Bladder microvascular endothelial cell (primary cell): ENCODE data around the gene FCRLB. TPM values are rescaled to one million over a fixed set of nuclear protein-coding genes. Genes with fewer than 3 reads are reported as not detected.

Source experiments
- total RNA-seq: library from RNA; depleted of rRNA; stranded (reverse); fragments of >200 nt; gene quantifications from 2 replicates; pipeline ENCODE4 v1.2.3, GENCODE V29; 2014

Gene FCRLB
- 0.19 and 0.97 TPM in 2 replicates for total RNA-seq

DNA sequence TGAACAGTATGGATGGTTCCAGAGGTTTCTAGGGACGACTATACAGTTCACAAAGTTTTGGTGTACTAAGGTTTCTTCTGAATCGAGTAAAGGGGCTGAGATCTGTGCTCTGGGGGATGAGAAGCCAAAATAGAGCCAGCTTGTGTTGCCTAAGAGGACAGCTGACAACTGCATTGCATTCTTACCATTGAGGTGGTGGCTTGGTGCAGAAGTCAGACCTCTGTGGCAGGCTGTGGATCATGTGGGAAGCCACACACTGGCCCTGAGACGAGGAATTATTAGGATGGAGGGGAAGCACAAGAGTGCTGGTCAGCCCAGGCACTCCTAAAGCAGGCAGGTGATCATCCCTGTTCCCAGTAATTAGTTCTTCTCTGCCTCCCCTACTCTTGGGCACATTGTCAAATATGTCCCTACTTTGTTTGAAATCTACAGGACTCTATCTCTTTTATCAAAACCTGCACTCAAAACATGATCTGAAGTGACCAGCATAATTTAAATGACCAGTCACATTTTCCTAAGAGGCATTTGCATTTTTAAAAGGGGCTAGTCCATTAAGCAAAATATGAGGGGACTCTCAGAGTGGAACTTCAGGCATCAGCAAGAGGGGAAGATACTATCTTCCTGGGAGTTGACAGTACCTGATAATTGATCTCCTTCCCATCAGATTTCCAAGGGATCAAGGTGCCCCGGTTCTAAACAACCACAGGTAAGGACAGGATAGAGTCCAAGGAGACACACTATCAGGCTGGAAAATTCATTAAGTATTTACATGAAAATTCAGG lies at the start of gene FCRLB:
Gene FCRLB, plus strand, starts transcription at position 589 of the 782 bp plus-strand sequence. CDS start 1,129 bp downstream, outside the sequence.

DNA sequence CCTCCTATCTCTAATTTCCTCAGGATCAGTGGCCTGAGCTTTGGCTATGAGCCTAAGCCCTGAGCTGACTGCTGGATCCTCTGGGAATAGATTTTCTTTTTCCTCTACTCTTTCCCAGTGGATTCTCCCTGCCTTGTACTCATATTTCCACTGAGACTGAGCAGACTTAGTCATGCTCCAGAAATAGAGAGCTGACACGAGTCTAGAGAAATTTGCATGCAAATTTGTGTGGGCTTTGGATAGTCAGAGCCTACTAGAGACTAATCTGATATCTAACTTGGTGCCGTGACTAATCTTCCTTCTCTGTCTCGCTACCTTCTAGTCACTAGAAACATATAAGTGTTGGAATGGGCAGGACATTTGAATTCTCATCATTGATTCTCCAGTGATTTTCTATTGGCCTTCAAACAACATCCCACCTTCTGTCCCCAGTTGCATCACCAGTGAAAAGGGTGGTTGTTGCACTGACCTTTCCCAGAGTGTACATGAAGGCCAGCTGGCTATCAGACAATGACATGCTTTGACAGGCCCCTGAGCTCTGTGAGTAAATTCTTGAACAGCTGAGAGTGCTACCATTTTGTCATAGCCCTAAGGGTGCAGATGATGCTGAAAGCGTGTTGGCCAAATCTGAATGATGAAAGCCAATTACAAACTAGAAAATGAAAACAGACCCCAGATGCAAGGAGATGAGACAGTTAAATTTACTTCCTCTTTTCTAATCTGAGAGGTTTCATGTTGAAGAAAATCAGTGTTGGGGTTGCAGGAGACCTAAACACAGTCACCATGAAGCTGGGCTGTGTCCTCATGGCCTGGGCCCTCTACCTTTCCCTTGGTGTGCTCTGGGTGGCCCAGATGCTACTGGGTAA lies 14.6 kb upstream of the FCRLB start, which contains the start of gene FCRLA:
Gene FCRLA, plus strand, starts transcription at position 748 of the 866 bp plus-strand sequence. Its CDS starts 36 bp downstream, at position 784.

DNA sequence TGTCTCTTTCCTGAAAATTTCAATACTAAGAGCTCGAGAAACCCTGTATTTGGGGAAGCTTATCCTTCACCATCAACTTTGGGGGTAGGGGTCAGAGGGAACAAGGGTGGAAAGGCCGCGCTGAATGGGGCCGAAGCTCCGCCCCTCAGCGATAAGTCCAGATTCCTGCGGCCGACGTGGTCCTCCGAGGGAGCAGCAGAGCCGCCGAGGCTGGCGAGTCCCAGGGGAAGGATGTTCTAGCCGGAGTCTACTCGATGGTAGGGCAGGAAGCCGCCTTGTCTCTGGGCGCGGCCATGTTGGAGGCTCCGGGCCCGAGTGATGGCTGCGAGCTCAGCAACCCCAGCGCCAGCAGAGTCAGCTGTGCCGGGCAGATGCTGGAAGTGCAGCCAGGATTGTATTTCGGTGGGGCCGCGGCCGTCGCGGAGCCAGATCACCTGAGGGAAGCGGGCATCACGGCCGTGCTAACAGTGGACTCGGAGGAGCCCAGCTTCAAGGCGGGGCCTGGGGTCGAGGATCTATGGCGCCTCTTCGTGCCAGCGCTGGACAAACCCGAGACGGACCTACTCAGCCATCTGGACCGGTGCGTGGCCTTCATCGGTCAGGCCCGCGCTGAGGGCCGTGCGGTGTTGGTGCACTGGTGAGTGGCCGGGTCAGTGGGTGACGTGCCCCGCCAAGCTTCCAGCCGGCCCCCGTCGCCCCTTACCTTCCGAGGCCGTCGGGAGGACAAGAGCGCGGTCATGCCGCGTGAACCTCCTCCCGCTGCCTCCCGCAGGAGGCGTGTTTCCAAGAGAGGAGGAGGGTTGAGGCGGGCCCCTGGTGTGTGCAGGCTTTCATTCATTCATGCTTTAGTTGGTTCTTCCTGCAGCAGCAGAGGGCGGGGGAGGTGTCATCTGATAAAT lies 28.4 kb downstream of the FCRLB start, which contains the start of gene DUSP12:
Gene DUSP12, plus strand, starts transcription at position 278 of the 899 bp plus-strand sequence. Its CDS starts 16 bp downstream, at position 294.

DNA sequence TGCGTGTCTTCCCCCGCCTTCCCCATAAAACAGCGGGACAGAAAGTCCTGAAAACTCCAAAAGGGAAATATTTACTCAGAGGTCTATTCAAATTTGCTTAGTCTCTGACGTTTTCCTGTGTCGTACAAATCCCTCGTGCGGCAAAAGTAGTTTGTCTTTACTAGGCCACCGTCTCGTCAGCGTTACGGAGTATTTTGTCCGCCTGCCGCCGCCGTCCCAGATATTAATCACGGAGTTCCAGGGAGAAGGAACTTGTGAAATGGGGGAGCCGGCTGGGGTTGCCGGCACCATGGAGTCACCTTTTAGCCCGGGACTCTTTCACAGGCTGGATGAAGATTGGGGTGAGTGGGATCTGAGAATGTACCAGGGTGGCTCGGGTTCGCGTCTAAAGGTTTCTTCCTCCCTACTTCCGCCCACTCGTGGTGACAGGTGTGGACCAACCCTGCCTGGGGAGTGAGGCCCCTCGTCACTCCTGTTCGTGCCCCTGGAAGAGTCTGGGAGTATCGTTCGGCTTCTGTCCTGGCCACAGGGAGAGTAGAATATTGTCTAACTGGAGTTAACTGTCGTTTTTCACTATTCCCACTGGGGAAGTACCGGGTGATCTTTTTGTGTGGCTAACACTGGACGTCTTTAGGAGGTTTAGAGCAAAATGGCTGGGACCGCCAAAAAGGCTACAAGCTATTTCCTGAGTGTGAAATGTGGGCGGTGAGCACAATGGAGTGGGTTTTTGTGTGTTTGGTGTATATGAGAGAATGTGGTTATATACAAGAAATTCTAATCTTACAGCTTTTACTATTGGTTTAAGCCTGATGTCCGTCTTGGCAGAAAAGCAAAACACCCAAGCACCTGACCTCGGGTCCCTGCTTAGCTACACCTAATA lies 45.0 kb downstream of the FCRLB start, which contains the start of gene ATF6:
Gene ATF6, plus strand, starts transcription at position 219 of the 880 bp plus-strand sequence. Its CDS starts 41 bp downstream, at position 260.

Other genes with a start within 250 kb of the FCRLB start
- 0.44 TPM in 1 of 2 replicates, not detected in the other for gene FCGR2A, start 216.1 kb upstream of the FCRLB start, total RNA-seq
- under 0.01 and 0.38 TPM in 2 replicates for gene HSPA6, start 197.0 kb upstream of the FCRLB start, total RNA-seq
- not detected in 2 replicates for gene FCGR3A, start 171.7 kb upstream of the FCRLB start, total RNA-seq
- not detected in 2 replicates for gene FCGR3B, start 90.4 kb upstream of the FCRLB start, total RNA-seq
- gene FCGR2B, start 58.4 kb upstream of the FCRLB start, total RNA-seq = not detected in 2 replicates
- 0.06 and 0.49 TPM in 2 replicates for gene FCRLA, start 14.3 kb upstream of the FCRLB start, total RNA-seq
- gene DUSP12, start 28.2 kb downstream of the FCRLB start, total RNA-seq = 27.4 and 34.2 TPM in 2 replicates
- 29.8 and 77.5 TPM in 2 replicates for gene ATF6, start 44.8 kb downstream of the FCRLB start, total RNA-seq